Measurements from ENCODE around the gene KANK4.

The KANK4 gene

DNA sequence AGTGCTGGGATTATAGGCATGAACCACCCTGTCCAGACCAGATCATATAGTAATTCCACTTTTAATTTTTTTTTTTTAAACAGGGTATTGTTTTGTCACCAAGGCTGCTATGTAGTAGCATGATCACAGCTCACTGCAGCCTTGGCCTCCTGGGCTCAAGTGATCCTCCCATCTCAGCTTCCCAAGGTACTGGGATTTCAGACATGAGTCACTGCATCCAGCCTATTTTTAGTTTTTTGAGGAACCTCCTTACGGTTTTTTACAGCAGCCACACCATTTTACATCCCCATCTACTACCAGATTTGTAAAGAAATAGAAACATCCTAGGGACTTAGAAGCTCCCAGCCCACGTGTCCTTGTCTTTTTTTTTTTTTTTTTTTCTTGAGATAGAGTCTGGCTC is 100.6 kb downstream of the KANK4 start (continued):
- TF ChIP-seq, protein P1, sequence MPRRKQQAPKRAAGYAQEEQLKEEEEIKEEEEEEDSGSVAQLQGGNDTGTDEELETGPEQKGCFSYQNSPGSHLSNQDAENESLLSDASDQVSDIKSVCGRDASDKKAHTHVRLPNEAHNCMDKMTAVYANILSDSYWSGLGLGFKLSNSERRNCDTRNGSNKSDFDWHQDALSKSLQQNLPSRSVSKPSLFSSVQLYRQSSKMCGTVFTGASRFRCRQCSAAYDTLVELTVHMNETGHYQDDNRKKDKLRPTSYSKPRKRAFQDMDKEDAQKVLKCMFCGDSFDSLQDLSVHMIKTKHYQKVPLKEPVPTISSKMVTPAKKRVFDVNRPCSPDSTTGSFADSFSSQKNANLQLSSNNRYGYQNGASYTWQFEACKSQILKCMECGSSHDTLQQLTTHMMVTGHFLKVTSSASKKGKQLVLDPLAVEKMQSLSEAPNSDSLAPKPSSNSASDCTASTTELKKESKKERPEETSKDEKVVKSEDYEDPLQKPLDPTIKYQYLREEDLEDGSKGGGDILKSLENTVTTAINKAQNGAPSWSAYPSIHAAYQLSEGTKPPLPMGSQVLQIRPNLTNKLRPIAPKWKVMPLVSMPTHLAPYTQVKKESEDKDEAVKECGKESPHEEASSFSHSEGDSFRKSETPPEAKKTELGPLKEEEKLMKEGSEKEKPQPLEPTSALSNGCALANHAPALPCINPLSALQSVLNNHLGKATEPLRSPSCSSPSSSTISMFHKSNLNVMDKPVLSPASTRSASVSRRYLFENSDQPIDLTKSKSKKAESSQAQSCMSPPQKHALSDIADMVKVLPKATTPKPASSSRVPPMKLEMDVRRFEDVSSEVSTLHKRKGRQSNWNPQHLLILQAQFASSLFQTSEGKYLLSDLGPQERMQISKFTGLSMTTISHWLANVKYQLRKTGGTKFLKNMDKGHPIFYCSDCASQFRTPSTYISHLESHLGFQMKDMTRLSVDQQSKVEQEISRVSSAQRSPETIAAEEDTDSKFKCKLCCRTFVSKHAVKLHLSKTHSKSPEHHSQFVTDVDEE (CRISPR knock-in tag; IDR thresholded peaks at IDR 0.05): no peak
- TF ChIP-seq GLIS3 (CRISPR knock-in tag; IDR thresholded peaks at IDR 0.05) (no peak), ESRRG (CRISPR knock-in tag; IDR thresholded peaks at IDR 0.05) (no peak)

DNA sequence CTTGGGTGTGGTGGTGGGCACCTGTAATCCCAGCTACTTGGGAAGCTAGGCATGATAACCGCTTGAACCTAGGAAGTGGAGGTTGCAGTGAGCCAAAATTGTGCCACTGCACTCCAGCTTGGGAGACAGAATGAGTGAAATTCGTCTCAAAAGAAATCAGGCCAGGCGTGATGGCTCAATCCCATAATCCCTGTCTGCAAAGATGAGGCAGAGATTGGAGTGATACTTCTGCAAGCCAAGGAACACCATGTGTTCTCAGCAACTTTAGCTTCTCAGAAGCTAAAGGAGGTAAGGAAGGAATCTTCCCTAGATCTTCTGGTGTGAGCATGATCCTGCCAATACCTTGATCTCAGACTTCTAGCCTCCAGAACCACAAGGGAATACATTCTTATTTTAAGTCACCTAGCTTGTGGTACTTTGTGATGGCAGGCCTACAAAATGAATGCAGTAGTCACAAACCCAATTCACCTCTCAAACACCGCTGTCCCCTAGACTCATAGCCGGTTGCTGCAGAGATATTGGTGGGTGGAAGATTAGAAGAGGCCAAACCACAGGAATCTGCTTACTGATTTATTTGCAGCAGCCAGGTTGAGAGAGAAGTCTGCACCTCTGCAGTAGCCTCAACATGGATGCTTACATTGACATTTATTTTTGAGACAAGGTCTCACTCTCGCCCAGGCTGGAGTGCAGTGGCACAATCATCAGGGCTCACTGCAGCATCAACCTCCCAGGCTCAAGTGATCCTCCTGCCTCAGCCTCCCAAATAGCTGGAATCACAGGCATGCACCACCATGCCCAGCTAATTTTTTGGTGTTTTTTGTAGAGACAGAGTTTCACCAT is 105.9 kb downstream of the KANK4 start:
- TF ChIP-seq, protein P2, sequence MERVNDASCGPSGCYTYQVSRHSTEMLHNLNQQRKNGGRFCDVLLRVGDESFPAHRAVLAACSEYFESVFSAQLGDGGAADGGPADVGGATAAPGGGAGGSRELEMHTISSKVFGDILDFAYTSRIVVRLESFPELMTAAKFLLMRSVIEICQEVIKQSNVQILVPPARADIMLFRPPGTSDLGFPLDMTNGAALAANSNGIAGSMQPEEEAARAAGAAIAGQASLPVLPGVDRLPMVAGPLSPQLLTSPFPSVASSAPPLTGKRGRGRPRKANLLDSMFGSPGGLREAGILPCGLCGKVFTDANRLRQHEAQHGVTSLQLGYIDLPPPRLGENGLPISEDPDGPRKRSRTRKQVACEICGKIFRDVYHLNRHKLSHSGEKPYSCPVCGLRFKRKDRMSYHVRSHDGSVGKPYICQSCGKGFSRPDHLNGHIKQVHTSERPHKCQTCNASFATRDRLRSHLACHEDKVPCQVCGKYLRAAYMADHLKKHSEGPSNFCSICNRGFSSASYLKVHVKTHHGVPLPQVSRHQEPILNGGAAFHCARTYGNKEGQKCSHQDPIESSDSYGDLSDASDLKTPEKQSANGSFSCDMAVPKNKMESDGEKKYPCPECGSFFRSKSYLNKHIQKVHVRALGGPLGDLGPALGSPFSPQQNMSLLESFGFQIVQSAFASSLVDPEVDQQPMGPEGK (CRISPR knock-in tag; IDR thresholded peaks at IDR 0.05; ENCODE audit: borderline replicate concordance): no peak
- TF ChIP-seq GLIS3 (CRISPR knock-in tag; IDR thresholded peaks at IDR 0.05) (no peak), ZNF8 (CRISPR knock-in tag; IDR thresholded peaks at IDR 0.05) (no peak), TOX (CRISPR knock-in tag; IDR thresholded peaks at IDR 0.05; ENCODE audit: borderline replicate concordance) (no peak), CSDC2 (CRISPR knock-in tag; IDR thresholded peaks at IDR 0.05) (no peak), BACH2 (CRISPR knock-in tag; IDR thresholded peaks at IDR 0.05; ENCODE audit: borderline replicate concordance) (no peak), ZNF565 (CRISPR knock-in tag; conservative IDR thresholded peaks at IDR 0.05; ENCODE audit: low read depth) (no peak), OSR1 (CRISPR knock-in tag; IDR thresholded peaks at IDR 0.05) (no peak), ZFP30 (CRISPR knock-in tag; IDR thresholded peaks at IDR 0.05) (no peak), ZNF70 (CRISPR knock-in tag; IDR thresholded peaks at IDR 0.05) (no peak), ESRRG (CRISPR knock-in tag; IDR thresholded peaks at IDR 0.05) (no peak), PPARA (CRISPR knock-in tag; IDR thresholded peaks at IDR 0.05; ENCODE audit: borderline replicate concordance) (no peak), SNAI2 (CRISPR knock-in tag; IDR thresholded peaks at IDR 0.05) (no peak), ZC3H10 (CRISPR knock-in tag; IDR thresholded peaks at IDR 0.05) (no peak)
- TF ChIP-seq, protein P1 (CRISPR knock-in tag; IDR thresholded peaks at IDR 0.05): no peak
- TF ChIP-seq, protein P3, sequence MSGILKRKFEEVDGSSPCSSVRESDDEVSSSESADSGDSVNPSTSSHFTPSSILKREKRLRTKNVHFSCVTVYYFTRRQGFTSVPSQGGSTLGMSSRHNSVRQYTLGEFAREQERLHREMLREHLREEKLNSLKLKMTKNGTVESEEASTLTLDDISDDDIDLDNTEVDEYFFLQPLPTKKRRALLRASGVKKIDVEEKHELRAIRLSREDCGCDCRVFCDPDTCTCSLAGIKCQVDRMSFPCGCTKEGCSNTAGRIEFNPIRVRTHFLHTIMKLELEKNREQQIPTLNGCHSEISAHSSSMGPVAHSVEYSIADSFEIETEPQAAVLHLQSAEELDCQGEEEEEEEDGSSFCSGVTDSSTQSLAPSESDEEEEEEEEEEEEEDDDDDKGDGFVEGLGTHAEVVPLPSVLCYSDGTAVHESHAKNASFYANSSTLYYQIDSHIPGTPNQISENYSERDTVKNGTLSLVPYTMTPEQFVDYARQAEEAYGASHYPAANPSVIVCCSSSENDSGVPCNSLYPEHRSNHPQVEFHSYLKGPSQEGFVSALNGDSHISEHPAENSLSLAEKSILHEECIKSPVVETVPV (CRISPR knock-in tag; IDR thresholded peaks at IDR 0.05): no peak
- TF ChIP-seq, protein P4, sequence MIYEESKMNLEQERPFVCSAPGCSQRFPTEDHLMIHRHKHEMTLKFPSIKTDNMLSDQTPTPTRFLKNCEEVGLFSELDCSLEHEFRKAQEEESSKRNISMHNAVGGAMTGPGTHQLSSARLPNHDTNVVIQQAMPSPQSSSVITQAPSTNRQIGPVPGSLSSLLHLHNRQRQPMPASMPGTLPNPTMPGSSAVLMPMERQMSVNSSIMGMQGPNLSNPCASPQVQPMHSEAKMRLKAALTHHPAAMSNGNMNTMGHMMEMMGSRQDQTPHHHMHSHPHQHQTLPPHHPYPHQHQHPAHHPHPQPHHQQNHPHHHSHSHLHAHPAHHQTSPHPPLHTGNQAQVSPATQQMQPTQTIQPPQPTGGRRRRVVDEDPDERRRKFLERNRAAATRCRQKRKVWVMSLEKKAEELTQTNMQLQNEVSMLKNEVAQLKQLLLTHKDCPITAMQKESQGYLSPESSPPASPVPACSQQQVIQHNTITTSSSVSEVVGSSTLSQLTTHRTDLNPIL (CRISPR knock-in tag; IDR thresholded peaks at IDR 0.05; ENCODE audit: low read depth): no peak
- TF ChIP-seq, protein P5, sequence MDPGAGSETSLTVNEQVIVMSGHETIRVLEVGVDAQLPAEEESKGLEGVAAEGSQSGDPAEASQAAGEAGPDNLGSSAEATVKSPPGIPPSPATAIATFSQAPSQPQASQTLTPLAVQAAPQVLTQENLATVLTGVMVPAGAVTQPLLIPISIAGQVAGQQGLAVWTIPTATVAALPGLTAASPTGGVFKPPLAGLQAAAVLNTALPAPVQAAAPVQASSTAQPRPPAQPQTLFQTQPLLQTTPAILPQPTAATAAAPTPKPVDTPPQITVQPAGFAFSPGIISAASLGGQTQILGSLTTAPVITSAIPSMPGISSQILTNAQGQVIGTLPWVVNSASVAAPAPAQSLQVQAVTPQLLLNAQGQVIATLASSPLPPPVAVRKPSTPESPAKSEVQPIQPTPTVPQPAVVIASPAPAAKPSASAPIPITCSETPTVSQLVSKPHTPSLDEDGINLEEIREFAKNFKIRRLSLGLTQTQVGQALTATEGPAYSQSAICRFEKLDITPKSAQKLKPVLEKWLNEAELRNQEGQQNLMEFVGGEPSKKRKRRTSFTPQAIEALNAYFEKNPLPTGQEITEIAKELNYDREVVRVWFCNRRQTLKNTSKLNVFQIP (CRISPR knock-in tag; IDR thresholded peaks at IDR 0.05; ENCODE audit: borderline replicate concordance, low read depth): no peak
- no peak for ATAC-seq
